Measurements from ENCODE around the gene CEP63.

DNA sequence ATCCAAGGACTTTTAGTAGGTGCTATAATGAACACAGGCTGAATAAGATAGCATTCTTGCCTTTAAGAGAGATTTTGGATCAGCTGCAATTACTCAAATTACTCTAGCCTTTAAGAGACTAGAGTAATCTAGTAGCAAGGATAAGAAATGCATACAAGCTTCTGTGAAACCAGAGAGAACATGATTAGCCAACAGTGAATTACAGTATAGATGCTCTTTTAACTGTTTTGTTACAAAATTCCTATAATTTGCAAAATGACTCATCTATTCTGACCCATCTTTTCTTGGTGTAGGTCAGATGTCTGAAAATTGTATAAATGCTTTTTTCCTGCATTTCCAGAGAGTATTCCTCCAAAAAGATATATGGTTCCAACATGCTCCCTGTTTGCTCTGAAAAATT is 66.9 kb downstream of the CEP63 start:
- TF ChIP-seq POLR2AphosphoS5 (IDR thresholded peaks at IDR 0.05) (no peak), POLR2A (IDR thresholded peaks at IDR 0.05) (no peak), CTCF (IDR thresholded peaks at IDR 0.05) (no peak)

Measured in breast epithelium (tissue), 3 donors.